GM18520 (cell line): ENCODE measurements around the gene SMIM29.
A peak's percentile ranks its signal among the peaks of the same experiment; 100 is the strongest.

Experiments used
- ATAC-seq: cut with Tn5 transposase; IDR thresholded peaks from one replicate; pipeline ENCODE4 v1.9.1; 2021; ENCODE audit not compliant: unreplicated experiment

Gene SMIM29

DNA sequence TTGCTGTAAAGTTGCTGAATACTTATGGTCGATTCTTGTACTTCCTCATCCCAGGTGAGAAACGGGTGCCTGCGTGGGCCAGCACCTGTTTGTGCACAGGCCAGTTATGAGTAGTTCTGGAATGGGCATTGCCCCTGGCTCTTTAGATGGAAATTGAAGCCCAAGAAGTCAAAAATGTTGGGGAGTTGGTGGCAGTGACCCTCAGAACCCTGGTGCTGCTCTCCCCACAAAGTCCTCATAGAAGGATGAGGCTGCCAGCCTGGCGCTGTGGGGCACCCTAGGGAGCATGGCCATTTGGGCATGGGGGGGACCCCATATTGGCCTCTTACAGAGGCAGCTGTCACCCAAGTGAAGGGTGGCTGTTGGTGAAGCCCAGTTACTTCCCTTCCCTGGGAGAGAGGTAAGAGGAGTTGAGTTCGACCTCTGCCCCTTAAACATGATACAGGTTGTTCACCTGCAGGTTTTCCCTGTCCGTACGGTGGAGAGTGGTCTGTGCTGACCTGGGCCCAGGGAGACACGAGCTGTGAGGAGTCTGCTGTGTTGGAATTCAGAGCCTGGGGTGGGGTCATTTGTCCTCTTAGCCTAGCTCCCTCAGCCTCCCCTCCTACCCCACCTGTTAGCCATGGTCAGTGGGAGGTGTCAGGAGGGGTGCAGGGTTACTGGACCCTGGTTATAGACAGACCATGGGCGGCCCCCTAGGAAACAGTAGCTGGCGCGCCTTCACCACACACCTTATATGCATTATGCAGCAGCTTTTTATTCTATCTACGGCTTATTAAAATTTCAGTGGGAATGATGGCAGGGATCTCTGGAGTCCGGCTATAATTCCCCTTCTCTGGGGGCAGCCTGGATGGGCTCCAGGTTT is 7.2 kb downstream of the SMIM29 start:
- ATAC-seq = no peak

DNA sequence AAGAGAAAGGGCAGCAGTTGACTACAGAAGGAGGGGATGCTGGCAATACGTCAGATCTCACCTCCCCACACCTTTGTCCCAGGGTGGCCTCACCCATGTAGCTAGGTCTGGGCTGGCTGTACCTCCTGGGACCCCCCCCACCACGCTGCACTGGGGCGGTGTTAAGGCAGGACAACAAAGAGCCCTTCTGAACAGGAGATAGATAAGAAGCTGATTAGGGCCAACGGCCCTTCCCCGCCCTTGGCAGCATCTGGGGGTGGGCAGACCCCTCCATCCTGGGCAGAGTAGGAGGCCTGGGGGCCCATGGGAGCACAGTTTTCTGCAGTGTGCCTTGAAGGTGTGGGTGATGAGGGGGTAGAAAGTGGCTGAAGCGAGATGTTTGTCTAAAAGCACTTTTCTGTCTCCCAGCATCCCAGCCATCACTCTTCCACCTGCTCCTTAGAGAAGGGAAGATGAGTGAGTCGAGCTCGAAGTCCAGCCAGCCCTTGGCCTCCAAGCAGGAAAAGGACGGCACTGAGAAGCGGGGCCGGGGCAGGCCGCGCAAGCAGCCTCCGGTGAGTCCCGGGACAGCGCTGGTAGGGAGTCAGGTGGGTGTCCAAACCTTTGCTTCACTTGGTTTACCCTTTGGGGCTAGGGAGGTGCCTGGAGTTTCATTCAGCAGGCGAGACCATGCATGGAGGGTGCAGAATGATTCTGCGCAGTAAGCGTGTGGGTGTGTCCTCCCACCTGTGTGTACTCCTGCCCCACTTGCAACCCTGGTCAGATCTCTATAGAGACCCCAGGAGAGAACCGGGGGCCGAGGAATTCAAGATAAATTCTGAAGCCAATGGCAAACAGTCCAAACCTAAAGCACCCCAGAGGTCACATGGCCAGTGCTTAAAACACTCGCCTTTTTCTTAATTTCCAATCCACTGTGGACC is 8.2 kb downstream of the SMIM29 start:
- ATAC-seq = no peak

DNA sequence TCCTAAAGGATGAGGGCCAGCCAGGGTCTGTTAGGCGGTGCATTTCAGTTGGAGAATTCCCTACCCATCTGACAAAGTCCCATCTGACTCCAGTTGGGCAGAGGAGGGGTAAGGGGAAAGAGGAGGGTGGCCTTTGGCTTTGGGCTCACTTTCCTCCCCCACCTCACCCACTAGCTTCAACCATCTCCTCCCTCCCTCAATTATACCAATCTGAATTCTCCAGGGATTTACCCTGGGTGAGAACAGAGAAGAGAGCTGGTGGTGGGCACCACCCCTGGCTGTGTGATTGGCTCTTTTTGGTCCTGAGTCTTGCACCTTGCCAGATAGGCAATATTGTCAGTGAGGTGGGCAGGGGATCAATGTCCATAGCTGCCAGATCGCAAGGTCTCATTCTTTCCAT is 8.9 kb downstream of the SMIM29 start:
- no peak for ATAC-seq

DNA sequence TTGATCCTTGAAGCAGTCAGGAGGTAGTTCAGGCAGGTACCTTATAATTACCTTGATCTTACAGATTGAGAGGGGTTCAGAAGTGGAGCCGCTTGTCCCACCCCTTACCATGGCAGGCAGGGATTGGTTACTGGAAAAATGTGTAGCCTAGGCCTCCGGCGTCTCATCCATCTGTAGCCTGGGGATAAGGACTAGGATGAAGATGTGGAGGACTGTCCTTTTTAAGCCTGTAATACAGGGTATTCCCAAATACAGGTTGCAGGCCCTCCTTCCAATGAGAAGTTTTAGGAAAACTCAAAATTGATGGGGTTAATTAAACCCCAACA is 9.3 kb downstream of the SMIM29 start:
- ATAC-seq = no peak

DNA sequence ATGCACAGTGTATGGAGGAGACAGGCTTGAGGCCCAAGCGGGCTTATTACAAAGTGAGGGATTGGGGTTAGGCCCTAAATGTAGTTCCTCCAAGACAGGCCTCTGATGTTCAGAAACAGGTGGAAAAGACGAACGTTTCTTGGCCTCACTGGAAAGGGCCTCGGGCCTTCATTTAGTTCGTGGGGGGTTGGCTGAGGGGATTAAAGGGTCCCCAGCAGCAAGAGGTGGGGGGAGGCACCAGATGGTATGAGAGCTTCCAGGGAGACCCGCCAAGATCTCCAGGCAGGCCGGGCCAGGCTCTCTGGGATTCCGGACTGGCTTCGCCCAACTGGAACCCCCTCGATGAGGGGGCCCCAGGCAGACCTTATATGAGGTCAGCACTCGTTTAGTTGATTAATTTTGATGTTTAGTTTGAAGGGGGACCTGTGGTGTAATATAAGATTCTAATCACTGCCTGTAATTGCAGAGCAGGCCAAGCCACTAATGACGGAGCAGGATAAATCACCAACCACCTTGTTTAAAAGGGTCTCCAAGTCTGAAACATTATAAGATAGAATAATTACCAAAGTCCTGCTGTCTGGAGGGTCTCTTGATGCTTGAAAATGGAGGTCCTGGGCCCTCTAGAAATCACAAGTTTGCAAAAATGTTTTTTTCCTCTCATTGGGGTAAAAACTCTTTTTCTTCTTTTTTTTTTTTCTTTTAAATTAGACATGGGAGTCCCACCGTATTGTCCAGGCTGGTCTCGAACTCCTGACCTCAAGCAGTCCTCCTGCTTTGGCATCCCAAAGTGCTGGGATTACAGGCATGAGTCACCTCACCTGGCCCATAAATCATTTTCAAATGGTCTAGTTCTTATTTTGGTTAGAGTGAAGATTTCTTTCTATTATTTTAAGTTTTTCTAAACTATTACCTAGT is 10.0 kb downstream of the SMIM29 start:
- ATAC-seq = no peak

DNA sequence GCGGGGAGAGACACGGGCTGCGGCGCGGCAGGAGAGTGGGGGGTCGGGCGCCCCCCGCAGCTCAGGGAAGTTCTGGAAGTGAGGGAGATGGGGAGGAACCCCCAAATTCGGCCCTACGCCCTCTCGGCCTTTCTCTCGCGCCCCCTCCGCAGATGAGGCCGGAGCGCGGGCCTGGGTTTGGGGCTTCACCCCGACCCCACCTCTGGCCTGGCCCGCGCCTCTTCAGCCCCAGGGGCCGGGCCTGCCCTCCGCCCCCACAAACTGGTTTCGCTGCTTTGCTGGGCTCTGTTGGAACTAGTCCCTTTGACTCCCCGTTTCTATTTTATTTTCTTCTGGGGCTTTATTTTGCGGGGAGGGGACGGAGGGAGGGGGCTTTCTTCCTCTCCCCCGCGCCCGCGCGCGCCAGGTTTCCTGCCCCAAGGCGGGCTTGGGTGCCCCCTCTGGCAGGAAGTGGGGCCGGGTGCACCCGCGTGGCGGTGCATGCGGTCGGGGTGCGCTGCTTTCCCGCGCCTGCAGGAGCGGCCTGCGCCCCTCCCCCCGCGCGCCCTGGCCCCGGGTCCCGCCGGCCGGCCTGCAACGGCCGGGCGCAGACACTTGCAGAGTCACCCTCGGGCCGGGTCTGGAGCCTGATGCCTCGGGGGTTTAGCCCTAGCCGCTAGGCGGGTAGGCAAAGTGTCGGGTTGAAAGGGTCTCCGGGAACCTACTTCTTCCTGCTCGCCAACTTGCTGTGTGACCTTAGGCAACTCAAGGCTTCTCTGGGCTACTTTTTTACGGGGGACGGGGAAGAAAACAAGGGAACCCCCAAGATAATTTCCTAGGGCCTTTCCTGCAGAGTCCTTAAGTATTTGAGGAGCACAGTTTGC is 10.9 kb downstream of the SMIM29 start:
- ATAC-seq = no peak

DNA sequence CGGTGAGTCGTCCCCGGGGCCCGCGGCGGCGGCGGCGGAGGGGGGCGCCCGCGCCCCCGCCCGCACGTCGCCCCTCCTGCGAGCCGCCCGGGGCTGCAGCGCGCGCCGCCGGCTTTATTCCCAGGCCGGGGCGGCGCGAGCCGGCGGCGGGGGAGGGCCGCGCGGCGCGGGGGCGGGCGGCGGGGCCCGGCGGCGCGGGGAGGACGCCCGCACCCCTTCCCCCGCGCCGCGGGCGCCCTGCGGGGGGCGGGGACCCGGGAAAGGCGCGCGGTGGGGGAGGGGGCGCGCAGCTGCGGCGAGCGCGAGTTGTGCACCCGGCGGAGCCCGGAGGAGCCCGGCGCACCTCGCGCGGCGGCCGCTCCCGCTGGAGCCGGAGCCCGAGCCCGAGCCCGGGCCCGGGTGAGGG is 11.5 kb downstream of the SMIM29 start:
- peak; percentile 0 for ATAC-seq

DNA sequence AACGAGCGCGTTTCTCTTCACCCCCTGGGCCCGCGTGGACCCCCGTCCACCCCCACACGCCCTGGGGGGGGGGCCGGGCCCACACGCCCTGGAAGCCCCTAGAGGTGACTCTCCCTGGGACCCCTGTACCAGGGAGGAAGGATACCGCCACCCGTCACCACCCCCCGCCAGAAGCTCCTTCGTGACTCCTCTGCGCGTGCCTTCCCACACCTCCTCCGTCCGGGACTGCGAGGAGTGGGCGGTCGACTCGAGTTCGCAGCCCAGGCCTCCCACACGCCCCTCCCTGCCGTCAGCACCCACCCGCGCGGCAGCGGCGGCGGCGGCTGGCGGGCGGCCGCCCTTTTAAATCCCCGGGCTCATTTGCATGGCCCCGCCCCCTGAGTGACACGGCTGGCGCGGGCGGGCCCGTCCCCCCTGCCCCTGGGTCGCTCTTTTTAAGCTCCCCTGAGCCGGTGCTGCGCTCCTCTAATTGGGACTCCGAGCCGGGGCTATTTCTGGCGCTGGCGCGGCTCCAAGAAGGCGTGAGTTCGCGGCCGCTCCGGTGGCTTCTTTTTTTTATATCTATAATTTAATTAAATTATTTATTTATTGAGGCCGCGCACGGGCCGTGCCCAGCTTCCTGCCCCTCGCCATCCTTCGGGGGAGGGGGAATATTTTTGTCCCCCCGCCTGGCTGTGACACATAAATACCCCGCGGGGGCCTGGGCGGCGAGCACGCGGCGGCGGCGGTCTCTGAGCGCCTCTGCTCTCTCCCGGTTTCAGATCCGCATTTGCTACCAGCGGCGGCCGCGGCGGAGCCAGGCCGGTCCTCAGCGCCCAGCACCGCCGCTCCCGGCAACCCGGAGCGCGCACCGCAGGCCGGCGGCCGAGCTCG is 12.1 kb downstream of the SMIM29 start, which contains the start of gene HMGA1:
HMGA1 (plus strand) TSS at position 431 of the 873 bp plus-strand sequence. CDS start 3,908 bp downstream, outside the sequence.
- peak; percentile 37 for ATAC-seq

DNA sequence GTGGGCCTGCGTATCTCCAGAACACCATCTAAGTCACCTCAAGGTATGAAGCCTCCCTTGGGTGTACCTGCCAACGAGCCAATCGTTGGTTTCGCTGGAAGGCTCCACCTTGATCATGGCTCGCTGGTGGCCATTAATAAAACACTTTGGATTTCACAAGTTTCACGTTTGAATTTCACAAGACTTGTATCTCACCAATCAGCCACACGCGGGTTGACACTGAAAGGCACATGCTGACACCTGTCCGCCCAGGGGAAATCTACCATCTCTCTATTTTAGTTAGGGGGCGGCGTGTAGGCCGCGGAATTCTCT is 12.7 kb downstream of the SMIM29 start:
- no peak for ATAC-seq

DNA sequence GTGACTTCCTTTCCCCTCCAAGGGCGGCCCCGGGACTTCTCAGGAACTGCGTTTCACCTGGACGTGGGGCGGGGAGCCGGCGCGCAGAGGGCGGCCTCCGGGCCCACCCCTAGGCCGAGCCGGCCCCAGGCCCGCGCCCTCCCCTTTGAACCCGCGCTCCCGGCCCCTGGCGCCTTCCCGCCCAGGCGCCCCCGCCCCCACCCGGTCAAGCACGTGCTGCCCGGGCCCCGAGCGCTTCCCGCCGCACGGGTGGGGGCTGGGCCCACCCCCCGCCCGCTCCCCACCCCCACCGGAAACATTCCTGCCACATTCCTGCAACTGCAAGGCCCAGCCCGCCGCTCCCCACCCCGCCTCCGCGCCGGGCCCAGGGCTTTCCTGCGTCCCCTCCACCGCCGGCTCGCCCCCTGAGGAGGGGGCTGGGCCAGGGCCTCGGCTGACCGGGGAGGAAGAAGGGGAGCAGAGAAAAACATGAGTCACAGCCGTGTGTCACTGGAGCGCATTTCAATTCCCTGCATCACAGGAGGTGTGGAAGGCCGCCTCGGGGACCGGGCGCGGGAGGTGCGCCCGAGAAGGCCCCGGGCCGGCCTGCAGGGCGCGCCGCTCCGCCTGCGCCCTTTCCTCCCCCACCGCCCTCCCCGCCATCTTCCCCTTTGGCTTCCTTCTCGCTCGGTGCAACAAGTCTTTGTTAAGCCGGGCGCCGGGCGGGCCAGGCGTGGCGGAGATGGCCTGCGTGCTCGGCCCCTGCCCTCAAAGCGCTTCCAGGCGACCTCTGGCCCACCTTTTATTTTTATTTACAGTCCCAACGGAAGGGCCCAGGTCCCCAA is 13.3 kb downstream of the SMIM29 start:
- no peak for ATAC-seq

DNA sequence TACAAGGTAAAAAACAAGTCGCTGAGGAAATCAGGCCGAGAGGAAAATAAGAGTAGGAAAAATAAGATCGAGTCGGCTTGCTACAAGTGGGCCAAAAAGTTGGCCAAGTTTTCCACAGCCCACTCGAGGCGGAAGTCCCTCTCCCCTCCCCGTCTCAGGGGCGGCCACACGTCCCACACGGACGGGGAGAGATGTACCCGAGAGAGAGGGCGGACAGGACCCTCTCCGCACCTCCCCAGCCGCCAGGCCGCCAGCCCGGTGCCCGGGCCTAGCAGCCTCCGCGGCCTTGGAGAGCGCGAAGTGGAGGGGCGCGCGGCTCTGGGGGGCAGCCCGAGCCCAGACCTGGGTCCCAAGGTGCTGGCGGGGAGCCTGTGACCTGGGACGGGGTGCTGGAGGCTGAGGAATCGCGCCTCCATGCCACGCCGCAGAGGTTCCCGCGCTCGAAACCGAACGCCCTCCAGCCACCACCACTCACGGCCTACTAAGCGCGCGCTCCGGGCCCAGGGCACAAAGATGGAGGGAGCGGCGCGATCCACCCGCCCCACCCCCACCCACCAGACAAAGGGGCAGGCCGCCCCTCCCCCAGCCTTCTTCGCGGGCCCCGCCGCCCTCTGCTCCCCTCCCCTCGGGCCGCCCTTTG is 14.0 kb downstream of the SMIM29 start:
- ATAC-seq = no peak

DNA sequence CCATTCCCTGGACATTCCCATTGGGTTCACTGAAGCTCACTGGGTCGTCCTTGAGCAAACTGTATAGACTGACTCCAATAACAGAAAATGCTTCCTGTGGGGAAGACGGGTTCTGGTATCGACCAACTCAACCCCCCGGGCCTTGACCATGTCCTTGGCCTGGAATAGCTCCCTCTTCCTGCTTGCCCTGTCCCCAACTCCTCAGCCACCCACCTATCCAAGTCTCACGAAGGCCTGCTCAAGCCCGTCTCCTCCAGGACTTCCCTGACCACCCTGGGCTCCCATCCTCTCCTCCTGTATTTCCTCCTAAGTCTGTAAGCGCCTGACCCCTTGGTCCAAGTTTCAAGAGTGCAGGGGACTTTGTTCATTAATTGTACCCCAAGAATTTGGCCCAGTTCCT is 14.9 kb downstream of the SMIM29 start:
- no peak for ATAC-seq

DNA sequence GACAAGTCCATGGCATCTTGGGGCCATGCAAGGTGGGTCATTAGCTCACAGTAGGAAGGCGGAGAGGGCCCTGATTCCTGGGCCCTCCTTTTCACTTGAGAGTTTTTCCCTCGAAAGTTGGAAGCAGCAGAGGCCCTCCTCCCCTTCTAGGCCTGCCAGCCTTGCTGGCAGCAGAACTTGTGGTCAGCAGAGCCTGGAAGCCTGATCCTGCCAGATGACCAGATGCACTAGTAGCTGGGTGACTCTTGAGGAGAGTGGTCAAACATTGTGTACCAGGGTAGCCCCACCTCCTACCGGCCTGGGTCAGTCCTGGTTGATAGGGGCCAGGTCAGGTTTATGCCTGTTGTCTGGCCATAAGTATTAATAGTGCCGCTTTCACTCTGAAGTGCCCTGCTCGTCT is 15.9 kb downstream of the SMIM29 start:
- ATAC-seq = no peak

DNA sequence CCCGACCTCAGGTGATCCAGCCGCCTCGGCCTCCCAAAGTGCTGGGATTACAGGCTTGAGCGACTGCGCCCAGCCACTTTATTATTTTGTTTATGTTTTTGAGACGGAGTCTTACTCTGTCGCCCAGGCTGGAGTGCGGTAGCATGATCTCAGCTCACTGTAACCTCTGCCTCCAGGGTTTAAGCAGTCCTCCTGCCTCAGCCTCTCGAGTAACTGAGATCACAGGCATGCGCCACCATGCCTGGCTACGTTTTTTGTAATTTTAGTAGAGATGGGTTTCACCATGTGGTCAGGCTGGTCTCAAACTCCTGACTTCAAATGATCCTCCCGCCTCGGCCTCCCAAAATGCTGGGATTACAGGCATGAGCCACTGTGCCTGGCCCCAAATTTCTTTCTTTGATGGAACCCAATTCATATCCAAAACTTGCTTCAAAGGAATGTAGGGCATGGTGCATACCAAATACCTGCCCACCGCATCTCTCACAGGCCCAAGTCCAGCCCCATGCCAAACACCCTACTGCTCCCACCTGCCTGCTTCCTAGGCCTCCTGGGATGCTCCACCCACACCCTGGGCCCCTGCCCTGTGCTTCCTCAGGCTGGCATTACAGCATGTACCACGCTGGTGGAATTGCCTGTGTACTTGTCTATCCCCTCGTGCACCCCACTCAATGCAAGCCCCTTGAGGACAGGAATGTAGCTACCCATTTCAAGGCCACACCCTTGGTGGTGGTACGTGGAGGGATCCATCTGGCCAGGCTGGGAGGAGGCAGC is 17.1 kb downstream of the SMIM29 start:
- ATAC-seq = no peak

DNA sequence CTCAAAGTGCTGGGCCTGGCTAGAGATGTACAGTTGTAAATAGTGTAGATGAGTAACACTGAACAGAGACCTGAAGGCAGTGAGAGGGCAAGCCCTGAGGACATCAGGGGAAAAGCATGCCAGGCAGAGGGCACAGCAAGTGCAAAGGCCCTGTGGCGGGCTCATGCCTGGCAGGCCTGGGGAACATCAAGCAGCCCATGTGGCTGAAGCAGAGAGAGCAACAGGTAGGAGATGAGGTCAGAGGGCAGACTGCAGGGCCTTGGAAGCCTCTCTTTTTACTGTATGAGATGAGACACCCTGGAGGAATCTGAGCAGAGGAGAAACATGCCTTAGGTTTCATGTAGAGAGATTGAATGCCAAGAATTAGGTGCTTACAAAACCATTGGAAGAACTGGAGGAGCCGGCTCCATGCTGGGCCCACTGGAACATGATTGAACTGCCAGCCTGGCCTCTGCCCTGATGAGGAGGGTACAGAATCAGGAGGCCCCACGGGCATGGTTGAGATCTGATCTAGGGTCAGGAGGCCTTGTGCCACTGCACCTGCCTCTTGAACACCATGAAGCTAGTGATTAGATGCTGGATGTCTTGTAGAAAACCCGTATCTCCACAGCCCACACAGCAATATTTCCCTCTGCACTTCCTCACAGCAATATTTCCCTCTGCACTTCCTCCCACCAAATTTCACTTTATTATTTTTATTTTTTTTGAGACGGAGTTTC is 18.0 kb downstream of the SMIM29 start:
- no peak for ATAC-seq

DNA sequence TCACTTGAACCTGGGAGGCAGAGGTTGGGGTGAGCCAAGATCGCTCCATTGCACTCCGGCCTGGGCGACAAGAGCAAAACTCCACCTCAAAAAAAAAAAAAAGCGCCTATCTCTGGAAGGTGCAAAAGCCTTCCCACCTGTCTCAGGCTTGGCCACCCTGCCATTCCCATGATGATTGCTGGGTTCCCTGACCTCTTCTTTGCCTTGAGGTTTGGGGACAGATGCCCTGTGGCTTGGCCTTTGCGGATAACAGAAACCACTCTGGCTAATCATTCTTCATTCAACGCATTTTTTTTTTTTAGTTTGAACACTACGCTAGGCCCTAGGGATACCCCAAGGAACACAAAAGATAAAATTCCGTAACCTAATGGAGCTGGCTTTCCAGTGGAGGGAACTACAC is 18.9 kb downstream of the SMIM29 start:
- ATAC-seq = no peak
